Measurements from ENCODE around the gene IL20.

IL20 gene

DNA sequence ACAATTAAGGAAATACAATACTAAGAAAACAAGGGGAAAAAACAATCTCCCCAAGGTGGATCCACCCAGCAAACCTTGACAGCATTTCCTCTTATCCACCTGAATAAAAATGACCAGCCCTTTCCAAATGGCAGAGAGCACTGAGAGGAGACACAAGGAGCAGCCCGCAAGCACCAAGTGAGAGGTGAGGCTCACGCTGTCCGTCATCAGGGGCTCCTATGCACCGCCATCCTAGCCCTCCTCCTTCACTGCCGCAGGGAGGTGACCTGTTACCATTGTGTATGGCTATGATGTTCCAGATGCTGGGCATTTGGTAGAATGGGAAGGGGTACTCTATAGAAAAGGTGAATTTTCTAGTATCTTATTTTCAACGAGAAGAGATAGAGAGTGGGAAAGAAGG, 31.2 kb upstream of the IL20 start:
- Histone ChIP-seq H3K36me3 (ENCODE audit: control insufficient read depth, insufficient read depth, low read length) (no peaks in the 10 kb centered on the region), H3K27me3 (ENCODE audit: control insufficient read depth, insufficient read depth, low read length) (no peaks in the 10 kb centered on the region), H3K4me3 (ENCODE audit: low read depth, low read length) (no peak overlapping the region), H3K4me1 (no peaks in the 10 kb centered on the region), H3K9ac (no peak overlapping the region), H3K4me2 (ENCODE audit: low read length) (no peak overlapping the region), H3K79me2 (no peaks in the 10 kb centered on the region), H3K27ac (no peak overlapping the region), H2AFZ (no peak overlapping the region), H3K9me3 (ENCODE audit: control insufficient read depth, low read length) (no peaks in the 10 kb centered on the region)
- TF ChIP-seq, protein P1, sequence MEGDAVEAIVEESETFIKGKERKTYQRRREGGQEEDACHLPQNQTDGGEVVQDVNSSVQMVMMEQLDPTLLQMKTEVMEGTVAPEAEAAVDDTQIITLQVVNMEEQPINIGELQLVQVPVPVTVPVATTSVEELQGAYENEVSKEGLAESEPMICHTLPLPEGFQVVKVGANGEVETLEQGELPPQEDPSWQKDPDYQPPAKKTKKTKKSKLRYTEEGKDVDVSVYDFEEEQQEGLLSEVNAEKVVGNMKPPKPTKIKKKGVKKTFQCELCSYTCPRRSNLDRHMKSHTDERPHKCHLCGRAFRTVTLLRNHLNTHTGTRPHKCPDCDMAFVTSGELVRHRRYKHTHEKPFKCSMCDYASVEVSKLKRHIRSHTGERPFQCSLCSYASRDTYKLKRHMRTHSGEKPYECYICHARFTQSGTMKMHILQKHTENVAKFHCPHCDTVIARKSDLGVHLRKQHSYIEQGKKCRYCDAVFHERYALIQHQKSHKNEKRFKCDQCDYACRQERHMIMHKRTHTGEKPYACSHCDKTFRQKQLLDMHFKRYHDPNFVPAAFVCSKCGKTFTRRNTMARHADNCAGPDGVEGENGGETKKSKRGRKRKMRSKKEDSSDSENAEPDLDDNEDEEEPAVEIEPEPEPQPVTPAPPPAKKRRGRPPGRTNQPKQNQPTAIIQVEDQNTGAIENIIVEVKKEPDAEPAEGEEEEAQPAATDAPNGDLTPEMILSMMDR (IDR thresholded peaks at IDR 0.05): no peak

DNA sequence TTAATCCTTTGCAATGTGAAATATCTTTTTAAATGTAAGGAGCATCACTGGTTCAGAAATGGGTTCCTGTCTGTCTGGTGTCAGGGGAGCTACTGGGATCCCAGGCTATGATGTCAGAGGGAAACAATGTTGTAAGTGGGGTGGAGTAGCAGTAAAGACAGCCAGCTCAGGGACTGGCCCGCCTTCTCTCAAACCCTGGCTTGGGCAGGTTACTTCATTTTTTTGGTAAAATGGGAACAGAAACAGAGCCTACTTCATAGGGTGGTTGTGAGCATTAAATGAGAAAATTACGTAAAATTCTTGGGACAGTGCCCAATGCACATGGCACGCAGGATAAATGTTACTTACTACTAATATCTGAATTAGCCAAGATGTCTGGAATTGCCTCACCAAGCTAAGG, 30.7 kb upstream of the IL20 start:
- no peak overlapping the region for H2AFZ ChIP-seq
- TF ChIP-seq, protein P1 (IDR thresholded peaks at IDR 0.05): no peak

DNA sequence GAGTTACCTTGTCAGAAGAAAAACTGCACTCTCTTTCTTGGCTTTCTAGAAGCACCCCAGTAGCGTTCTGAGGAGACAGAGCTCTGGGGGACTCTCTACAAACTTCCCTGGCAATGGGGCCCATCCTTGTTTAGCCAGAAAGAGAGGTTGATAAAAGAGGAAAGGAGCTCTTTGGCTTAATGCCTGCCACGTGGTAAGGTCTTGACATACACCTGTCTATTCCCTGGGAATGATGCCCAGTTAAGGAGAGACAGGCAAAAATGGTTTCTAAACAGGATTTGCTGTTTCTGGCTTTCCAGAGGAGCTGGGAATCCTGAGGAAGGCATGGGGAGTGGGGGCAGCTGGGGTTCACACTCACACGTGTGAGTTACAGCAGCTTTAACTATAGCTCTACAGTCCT, 30.2 kb upstream of the IL20 start:
- Histone ChIP-seq H3K27me3 (ENCODE audit: control insufficient read depth, insufficient read depth, low read length) (no peaks in the 10 kb centered on the region), H3K4me3 (ENCODE audit: low read depth, low read length) (no peak overlapping the region)
- TF ChIP-seq, protein P1 (IDR thresholded peaks at IDR 0.05): no peak

More for the DNA sequence above, 30.7 kb upstream of the IL20 start:
- Histone ChIP-seq H3K9ac (no peak overlapping the region), H3K27me3 (ENCODE audit: control insufficient read depth, insufficient read depth, low read length) (no peaks in the 10 kb centered on the region), H3K4me2 (ENCODE audit: low read length) (no peak overlapping the region), H3K36me3 (ENCODE audit: control insufficient read depth, insufficient read depth, low read length) (no peaks in the 10 kb centered on the region), H3K4me3 (ENCODE audit: low read depth, low read length) (no peak overlapping the region), H3K4me1 (no peaks in the 10 kb centered on the region), H3K9me3 (ENCODE audit: control insufficient read depth, low read length) (no peaks in the 10 kb centered on the region), H3K79me2 (no peaks in the 10 kb centered on the region), H3K27ac (no peak overlapping the region)

DNA sequence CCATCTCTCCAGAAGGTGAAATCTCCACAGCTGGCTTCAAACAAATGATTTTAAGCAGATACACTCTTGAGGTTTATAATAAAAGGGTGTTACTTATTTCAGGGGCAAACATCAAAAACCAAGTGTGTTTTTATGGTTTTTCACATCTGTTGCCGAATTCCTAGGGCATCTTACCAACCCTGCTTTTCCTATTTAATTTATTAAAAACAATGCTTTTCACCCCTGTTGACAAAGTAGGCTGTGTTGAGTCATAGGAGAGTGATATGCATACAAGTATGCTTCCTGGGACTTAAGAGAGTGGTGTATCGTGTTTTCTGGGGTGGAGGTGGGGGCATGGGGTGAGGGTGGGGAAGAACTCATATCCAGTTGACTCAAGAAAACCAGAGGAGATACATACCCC, 29.3 kb upstream of the IL20 start:
- no peaks in the 10 kb centered on the region for H3K79me2 ChIP-seq
- no peaks in the 10 kb centered on the region for H3K36me3 ChIP-seq (ENCODE audit: control insufficient read depth, insufficient read depth, low read length)
- H3K4me1 ChIP-seq: no peaks in the 10 kb centered on the region
- no peaks in the 10 kb centered on the region for H3K9me3 ChIP-seq (ENCODE audit: control insufficient read depth, low read length)
- H2AFZ ChIP-seq: no peak overlapping the region
- no peak overlapping the region for H3K4me3 ChIP-seq (ENCODE audit: low read depth, low read length)
- no peak overlapping the region for H3K4me2 ChIP-seq (ENCODE audit: low read length)
- TF ChIP-seq, protein P1 (IDR thresholded peaks at IDR 0.05): no peak
- H3K27me3 ChIP-seq (ENCODE audit: control insufficient read depth, insufficient read depth, low read length): no peaks in the 10 kb centered on the region
- no peak overlapping the region for H3K9ac ChIP-seq
- H3K27ac ChIP-seq: no peak overlapping the region

More for the DNA sequence above, 30.2 kb upstream of the IL20 start:
- Histone ChIP-seq H3K4me1 (no peaks in the 10 kb centered on the region), H3K36me3 (ENCODE audit: control insufficient read depth, insufficient read depth, low read length) (no peaks in the 10 kb centered on the region), H3K4me2 (ENCODE audit: low read length) (no peak overlapping the region), H3K9me3 (ENCODE audit: control insufficient read depth, low read length) (no peaks in the 10 kb centered on the region), H2AFZ (no peak overlapping the region), H3K27ac (no peak overlapping the region), H3K79me2 (no peaks in the 10 kb centered on the region), H3K9ac (no peak overlapping the region)

DNA sequence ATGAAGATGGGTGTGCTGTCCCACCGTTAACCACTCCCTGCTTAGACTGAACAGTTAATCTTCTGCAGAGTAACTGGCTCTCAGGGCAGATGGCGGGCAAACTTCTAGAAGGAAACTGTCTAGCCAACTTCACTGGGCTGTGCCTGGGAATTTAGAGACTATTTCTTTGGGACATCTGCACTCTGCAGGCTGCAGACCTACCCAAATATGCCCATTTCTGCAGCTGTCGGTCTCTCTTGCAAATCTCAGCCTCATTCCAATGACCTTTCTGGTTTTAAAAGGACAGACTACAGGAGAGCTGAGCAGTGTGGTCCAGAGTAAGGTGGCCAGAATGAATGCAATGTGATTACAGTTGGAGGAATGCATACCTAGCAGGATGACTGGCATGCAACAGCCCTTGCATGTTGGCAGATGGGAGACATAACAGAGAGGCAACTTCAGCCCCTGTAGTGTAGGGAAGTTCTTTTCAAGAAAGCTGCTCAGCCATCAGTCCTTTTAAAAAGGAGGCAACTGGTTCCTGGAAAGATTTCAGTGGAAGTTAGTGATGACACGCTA, 26.3 kb upstream of the IL20 start:
- Histone ChIP-seq H3K27me3 (ENCODE audit: control insufficient read depth, insufficient read depth, low read length) (no peaks in the 10 kb centered on the region), H2AFZ (no peak overlapping the region), H3K9ac (no peak overlapping the region), H3K79me2 (no peaks in the 10 kb centered on the region), H3K4me1 (no peaks in the 10 kb centered on the region), H3K4me3 (ENCODE audit: low read depth, low read length) (no peak overlapping the region), H3K36me3 (ENCODE audit: control insufficient read depth, insufficient read depth, low read length) (no peaks in the 10 kb centered on the region), H3K27ac (no peak overlapping the region), H3K4me2 (ENCODE audit: low read length) (no peak overlapping the region), H3K9me3 (ENCODE audit: control insufficient read depth, low read length) (no peaks in the 10 kb centered on the region)
- TF ChIP-seq, protein P1 (IDR thresholded peaks at IDR 0.05): no peak
